ENCODE measurements around the gene DOCK2.
"Not testable (repeated sequence)": the region's sequence is repeated elsewhere in the genome, so short reads cannot be mapped to it uniquely, and the experiment has no call there.

Gene DOCK2

DNA sequence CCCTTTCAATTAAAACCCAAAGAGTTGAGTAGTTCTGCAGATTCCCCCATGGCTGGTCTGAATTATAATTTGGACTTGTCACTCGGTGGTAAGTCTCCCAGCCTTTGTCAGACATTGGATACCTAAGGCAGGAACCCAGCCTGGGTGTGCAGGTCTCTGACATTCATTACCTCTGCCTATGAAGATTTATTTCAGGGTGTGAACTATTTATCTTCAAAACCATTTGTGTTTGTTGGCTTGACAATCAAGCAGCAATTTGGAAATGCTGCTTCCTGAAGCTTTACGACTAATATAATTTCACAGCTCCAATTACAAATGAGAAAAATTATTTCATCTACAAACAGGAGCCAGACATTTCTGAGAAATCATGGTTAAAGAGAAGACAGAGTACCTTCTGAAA, 160.5 kb downstream of the DOCK2 start:
- no peak for DNase-seq

DNA sequence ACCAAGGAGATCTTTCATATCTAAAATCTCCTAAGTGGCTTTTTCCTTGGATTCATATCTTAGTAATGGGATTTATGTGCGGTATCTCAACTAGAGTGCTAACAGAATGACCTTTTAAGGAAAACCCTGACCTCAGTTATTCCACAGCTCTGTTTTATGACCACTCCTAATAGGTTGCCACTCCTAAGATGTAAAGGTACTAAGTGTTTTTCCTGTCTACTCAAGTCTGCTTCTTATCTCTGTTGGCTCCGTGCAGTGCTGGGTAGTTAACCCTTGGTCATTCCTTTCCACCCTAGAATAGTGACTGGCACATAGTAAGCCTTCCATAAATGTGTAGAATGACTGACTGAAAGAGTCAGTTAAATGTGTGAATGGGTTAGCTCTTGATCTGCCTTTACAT, 161.4 kb downstream of the DOCK2 start:
- DNase-seq = no peak

DNA sequence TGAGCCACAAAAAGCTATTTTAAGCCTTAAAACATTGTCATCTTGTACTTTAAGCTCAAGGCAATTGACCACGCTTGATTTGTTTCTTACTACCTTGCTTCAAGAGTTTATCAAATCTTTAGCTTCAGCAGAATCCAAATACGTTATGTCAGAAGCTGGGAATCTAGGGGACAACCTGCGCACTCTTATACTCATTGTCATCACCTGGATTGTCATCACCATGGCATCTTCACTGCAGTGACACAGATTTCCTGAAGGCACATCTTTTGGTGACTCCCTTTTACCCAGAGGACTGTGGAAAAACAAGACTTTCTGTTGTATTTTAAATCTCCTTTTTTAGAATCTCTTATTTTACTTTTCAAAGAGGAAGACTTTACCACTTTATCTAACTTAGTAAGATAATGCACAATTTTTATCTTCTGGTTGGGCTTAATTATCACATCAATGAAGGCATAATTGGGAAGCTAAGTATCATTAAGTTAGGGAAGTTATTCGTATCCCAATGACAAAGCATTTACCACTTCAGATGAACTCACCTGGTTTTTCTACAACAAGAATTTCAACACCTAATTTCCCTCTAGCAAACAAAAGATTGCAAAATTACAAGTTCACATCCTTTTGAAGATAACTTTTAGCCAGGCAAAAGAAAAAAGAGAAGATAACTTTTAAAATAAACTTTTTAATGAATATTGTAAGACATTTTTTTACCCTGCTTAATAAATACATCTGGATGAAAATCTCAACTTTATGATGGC, 162.0 kb downstream of the DOCK2 start:
- no peak for DNase-seq

DNA sequence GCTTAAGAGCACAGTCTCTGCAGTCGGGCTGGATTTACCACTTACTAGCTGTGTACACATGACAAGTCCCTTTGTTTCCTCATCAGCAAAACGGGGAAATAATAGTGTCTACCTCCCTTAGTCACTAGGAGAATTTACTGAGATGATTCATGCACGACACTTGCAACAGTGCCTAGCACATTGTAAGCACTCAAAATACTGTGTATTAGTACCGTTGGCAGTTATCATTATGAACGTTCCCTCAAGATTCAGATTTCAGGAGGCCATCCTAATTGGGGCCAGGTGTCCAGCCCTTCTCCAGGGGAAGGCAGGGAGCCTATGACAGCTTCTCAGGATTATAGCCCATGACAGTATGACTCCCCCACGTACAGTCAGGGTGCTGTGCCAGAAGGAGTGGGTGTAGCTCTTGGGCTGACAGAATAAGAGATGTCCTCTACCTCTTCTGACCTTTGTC, 164.3 kb downstream of the DOCK2 start:
- no peak for DNase-seq

- no peak for DNase-seq
Observed at GRCh38 chr5:169801781-169802180, 164.7 kb downstream of the DOCK2 start.

GRCh38 chr5:169803077-169803981, 166.3 kb downstream of the DOCK2 start:
- DNase-seq = no peak

- no peak for DNase-seq
Observed at GRCh38 chr5:169804861-169805260, 167.8 kb downstream of the DOCK2 start.

DNA sequence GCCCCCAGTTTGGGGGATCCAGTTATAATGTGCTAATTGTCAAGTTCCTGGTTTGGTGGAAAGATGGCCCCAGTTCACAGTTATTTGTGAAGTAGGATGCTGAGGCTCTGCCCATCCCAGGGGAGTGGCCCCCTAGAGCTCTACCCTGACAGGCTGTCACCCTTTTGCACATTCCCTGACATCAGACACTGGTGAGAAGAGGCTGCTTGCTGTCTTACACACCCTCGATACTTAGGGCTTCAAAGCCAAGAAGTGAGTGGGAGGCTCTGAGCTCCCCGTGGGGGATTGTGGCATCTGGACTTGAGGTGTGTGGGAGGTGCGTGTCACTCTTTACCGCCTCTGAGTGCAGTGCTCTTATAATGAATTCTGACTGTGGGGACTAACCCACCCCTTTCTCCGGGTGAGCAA, 168.5 kb downstream of the DOCK2 start:
- no peak for DNase-seq

DNA sequence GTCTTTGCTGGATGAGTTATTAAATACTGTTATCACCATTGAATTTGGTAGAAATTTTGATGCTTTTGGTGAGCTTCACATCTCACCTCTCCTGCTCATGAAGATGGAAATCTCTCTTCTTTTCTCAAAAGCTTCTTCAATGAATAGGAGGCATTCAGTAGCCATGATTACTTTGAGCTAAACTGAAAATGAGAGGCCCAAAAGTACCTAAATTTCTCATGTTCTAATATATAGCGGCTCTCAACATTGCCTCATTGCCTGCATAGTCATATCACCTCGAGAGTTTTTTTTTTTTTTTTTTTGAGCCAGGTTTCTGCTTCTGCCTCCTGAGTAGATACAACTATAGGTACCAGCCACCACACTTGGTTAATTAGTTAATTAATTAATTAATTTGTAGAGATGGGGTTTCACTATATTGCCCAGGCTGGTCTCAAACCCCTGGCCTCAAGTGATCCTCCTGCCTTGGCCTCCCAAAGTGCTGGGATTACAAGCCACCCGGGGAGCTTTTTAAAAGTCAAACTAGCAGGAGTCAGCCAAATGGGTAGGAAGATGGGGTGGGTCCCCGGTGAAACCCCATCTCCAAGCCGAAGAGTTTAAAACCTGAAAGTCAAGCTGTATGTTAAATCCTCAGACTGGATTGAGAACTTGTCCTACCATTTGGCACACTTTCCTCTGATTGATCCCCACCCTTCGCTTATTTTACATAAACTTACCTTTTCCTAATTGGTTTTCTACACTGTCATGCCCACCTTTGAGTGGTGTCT, 169.0 kb downstream of the DOCK2 start:
- DNase-seq = no peak

DNA sequence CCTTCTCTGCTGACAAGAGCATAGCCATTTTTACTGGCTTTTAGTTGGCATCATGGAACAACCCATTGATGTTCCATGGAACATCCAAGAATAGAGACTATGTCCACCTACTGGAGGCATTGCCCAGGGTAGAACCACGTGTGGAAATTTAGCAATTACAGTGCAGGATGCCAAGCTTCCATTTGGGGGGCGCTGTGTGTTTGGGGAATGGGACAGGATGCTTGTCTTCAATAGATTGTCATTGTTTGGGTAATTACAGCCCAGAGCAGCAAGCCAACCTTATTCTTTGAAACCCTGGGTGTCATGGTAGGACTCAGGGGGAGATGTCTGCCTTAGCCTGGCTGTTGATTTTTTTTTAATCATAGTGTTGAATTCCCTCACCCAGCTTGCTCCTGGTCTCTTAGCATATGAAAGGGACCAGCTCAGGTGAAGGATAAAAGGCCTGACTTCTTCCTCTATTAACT, 171.1 kb downstream of the DOCK2 start:
- DNase-seq = no peak

- DNase-seq = not testable (repeated sequence)
Observed at GRCh38 chr5:169808880-169809279, 171.8 kb downstream of the DOCK2 start.

GRCh38 chr5:169809281-169809680, 172.2 kb downstream of the DOCK2 start:
- no peak for DNase-seq

- no peak for DNase-seq
Observed at GRCh38 chr5:169810524-169810923, 173.4 kb downstream of the DOCK2 start.

DNA sequence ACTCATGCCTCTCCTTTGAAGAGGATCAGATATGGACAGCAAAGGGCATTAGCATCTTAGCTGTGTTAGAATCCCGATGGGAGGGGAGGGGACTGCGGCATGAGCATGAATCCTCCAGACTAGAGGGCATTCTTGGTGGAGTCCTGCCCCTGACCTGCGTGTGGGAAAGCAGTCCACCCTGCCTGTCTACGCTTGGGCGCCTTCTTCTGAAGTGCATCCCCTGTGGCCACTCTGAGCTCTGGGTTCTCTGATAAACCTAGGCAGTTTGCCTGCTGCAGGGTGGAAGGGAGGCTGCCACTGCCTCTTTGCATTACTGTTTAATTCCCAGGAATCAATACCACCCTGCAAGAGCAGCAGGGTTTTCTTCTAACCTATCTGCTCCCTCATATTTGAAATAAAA, 173.9 kb downstream of the DOCK2 start:
- DNase-seq = no peak

- DNase-seq = no peak
Observed at GRCh38 chr5:169811680-169812079, 174.6 kb downstream of the DOCK2 start.

GRCh38 chr5:169812786-169813185, 175.7 kb downstream of the DOCK2 start:
- DNase-seq = no peak

GRCh38 chr5:169814045-169814444, 177.0 kb downstream of the DOCK2 start:
- no peak for DNase-seq

- DNase-seq = no peak
Observed at GRCh38 chr5:169814522-169814921, 177.4 kb downstream of the DOCK2 start.

DNA sequence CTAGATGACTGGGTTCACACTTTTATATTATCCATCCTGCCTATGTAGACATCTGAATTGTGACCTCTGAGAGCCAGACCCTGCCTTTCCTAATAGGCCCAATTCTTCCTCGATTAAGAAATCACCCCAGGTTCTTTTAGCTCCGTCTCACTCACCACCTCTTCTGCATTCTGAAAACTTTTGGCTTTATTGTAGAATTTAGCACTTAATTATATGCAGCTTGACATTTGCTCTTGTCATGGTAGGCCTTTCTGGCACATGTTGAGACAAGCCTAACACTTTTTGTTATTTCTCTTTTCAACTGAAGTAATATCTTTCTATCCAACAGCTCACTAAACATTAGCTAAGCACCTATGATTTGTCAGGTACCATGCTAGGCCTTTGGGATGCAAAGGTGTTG, 180.0 kb downstream of the DOCK2 start:
- DNase-seq = no peak

- DNase-seq = no peak
Observed at GRCh38 chr5:169826618-169827017, 189.5 kb downstream of the DOCK2 start.

DNA sequence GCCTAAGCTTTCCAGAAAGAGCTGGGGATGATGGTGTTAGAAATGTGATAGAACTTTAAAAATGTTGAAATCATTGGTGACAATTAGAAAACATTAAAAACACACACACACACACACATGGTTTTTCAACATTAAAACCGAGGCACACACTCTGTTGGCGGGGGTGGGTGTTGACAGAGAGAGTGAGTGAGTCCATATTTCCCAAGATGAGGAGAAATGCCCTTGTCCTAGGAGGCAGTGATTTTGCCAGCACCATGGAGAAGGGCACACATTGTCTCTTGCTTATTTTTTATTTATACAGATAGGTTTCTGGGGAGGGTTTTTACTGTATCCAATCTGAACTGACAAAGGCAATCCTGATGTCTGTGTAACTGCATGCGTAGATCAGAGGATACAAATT, 190.7 kb downstream of the DOCK2 start:
- no peak for DNase-seq

GRCh38 chr5:169828385-169828784, 191.3 kb downstream of the DOCK2 start:
- no peak for DNase-seq

GRCh38 chr5:169831331-169831730, 194.3 kb downstream of the DOCK2 start:
- DNase-seq = no peak
